ENCODE results near the gene SLC38A2.

- TF ChIP-seq POLR2A (IDR thresholded peaks at IDR 0.05; ENCODE audit: low read length), result no peak
- TF ChIP-seq GATA1 (IDR thresholded peaks at IDR 0.05; ENCODE audit: low read depth, low read length), result no peak
Measured at GRCh38 chr12:46349253-46349652, 23.3 kb downstream of the SLC38A2 start.
